GM21786 (cell line): ENCODE data around the gene GRIN1.

Source experiments
- ATAC-seq: cut with Tn5 transposase; IDR thresholded peaks from one replicate; pipeline ENCODE4 v1.9.1; 2021; ENCODE audit not compliant: unreplicated experiment

GRIN1 gene

GRCh38 chr9:137138722-137139467 lies at the start of gene GRIN1:
TSS of gene GRIN1 (plus strand) at chr9:137139154. CDS start at chr9:137139487, 333 bp downstream.
- no peak for ATAC-seq

DNA sequence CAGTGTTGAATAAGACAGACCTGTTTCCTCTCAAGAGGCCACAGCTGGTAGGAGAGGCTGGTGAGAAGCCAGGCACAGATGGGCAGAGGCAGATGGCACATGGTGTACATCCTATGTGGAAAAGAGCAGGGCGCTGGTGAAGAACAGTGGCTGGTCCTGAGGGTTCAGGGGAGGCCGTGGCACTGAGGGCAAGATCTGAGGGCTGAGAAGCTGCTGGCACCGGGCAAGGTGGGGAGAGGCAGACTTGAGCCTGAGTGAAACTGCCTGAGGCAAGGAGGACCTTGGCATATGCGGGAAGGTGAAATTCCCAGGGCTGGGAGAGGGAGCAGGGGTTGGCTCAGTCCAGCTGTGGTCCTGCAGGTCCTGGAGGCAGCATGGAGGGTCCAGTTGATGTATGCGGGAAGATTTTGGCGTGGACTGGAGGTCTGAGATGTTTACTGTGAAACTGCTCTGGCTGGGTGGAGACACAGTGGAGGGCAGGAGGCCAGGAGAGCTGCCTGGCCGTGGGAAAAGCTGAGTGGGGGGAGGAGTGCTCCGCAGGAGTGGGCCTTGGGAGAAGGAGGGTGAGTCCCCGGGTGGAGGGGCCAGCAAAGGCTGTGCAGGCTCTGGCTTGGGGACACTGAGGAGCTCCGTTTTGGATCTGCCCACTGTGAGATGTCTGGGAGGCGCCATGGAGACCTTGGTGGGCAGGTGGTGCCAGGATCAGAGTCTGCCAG lies 49.6 kb upstream of the GRIN1 start:
- no peak for ATAC-seq

DNA sequence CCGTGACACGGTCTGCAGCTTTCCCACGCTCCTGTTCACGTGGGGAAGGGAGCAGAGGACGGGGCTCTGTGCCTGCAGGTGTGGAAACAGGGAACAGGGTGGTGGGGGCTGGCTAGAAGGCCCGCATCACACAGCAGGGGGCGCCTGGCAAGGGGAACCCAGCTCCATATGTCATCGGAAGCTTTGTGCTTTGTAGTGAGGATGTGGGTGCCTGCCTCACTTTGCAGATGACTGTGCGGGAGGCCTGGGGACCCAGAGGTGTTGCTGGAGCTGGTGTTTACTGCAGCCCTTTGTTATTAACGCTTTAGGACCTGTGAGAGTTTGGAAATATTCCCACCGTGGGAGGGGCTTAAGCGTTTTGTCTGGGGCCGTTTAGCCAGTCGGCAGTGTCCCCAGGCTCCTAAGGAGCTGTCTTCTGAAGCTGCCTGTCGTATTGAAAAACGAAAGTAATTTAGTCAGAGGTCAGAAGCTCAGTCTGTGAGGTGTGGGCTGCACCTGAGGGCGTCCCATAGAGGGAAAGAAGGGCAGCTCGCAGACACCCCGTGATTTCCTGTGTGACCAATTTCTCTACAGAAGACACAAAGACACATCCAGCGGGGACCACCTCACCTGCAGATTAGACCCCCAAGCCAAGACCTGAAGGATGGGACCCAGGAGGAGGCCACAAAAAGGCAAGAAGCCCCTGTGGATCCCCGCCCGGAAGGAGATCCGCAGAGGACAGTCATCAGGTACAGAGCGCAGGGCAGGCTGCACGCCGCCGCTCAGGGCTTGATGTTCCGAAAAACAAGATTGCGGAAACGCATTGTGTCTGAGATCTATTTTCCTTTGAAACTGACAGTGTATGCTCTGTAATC lies 43.1 kb upstream of the GRIN1 start:
- peak; percentile 85 for ATAC-seq

- no peak for ATAC-seq
Measured at GRCh38 chr9:137096785-137097546, 42.0 kb upstream of the GRIN1 start.

GRCh38 chr9:137097761-137098462 lies 41.0 kb upstream of the GRIN1 start:
- no peak for ATAC-seq

GRCh38 chr9:137099231-137099630 lies 39.7 kb upstream of the GRIN1 start:
- no peak for ATAC-seq

GRCh38 chr9:137103206-137103999 lies 35.6 kb upstream of the GRIN1 start:
- no peak for ATAC-seq

GRCh38 chr9:137105814-137106661 lies 32.9 kb upstream of the GRIN1 start:
- no peak for ATAC-seq

GRCh38 chr9:137106662-137107250 lies 32.2 kb upstream of the GRIN1 start:
- no peak for ATAC-seq

GRCh38 chr9:137107312-137107921 lies 31.5 kb upstream of the GRIN1 start:
- ATAC-seq = no peak

DNA sequence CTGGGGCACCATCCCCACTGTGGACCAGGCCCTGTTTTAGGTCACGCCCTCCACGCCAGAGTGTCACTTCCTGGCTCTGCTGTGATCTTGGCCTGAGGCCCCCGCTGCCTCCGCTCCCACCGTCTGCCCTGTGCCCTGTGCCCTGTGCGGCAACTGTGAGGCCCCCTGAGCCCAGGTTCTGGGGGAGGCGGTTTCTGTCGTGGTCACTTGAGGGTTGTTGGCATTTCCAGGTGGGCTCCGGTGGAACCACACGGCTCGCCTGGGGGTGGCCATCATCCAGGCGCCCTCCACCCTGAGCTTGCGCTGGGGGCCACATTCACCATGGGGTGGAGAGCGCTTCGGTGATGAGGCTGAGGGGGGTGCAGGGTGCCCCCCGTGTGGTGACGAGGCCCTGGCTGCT lies 31.0 kb upstream of the GRIN1 start:
- no peak for ATAC-seq

GRCh38 chr9:137108608-137109249 lies 30.2 kb upstream of the GRIN1 start:
- no peak for ATAC-seq

DNA sequence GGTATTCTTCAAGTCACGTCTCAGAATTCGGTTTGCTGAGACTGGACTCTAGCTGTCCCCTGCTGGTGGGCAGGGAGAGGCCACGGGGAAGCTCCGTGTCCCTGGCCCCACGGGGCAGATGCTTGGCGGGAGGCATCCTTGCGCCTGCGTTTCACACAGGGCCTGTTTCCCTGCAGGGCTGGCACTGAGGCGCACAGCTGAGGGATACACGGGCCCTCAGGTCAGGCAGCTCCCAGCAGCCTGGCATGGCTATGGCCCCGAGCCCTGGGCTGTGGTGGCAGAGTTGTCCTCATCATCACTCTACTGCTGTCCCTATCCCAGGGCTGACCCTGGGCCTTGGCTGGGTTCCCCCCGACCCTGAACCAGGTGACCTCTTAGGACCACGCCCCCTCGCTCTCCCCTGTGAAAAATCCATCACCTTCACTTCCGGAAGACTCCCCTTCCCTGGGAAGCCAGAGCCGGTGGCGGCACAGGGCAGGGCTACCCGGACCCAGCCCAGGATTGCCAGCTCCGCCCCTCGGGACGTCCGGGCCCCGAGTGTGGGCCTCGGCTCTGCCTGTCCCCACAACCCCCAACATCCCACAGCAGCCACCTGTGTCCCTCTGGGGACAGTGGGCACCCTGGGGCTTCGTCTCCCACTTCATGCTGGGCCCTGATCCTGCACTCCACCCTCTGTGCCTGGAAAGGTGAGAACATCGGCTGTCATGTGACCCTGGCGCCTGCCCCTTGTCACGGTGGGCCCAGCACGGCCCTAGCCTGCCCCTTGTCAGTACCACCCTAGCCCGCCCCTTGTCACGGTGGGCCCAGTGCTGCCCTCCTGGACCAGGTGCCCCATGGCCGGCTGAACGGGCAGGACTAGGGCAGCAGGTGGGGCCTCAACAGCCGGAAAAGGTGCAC lies 29.5 kb upstream of the GRIN1 start:
- ATAC-seq = no peak

- ATAC-seq = no peak
Measured at GRCh38 chr9:137110147-137110910, 28.6 kb upstream of the GRIN1 start.
